ENCODE results near the gene MARCKS.

DNA sequence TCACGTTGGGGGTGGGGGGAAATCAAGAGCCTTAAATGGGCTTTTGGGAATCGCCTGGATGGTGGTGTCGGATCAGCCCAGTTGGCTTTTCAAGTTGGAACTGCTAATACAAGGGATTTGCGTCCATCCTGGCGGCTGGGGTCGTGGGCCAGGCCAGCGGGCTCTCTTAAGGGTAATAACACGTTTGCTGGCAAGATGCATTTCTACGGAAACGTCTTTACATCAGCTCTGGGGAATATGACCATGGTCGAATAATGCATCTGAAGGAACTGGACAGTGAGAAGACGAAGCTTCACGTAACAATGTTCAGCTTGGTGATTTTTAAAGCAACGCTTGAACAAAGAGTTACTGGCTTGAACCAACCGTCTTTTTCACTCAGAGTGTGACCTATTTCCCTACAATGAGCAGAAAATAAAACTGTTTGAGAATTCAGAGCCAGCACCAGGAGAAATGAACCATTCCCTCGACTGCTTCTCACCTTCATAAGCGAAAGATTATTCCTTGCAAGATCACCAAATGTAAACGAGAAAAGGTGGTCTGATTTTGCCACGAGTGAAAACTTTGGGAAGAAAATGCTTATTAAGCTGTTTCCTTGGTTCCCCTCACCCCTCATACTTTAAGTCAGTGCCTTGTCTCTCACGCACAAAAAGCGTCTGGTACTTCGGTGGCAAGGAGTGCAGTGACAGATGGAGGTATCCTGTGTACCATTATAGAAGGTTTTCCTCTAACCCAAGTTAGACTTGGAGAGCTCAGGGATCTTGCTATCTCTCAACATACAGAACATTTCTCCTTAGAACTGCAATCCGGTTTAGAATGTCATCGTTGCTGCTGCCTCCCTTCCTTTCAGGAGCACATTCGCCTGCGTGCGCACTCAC is 1.4 kb upstream of the MARCKS start:
- TF ChIP-seq, protein P1, sequence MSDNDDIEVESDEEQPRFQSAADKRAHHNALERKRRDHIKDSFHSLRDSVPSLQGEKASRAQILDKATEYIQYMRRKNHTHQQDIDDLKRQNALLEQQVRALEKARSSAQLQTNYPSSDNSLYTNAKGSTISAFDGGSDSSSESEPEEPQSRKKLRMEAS (IDR thresholded peaks at IDR 0.05): peak; percentile 17; the same call in 1 of the 2 replicates
- TF ChIP-seq POLR2AphosphoS2 (conservative IDR thresholded peaks at IDR 0.05; ENCODE audit: low read length) (no peak), POLR2A (IDR thresholded peaks at IDR 0.05; ENCODE audit: low read length) (no peak), MYC (IDR thresholded peaks at IDR 0.05; ENCODE audit: borderline replicate concordance, low read length) (no peak), RARB (CRISPR knock-in tag; IDR thresholded peaks at IDR 0.05) (no peak), CEBPB (IDR thresholded peaks at IDR 0.05) (no peak), MAFK (IDR thresholded peaks at IDR 0.05; ENCODE audit: partially characterized antibody) (peak; percentile 88), EP300 (IDR thresholded peaks at IDR 0.05) (no peak)
- TF ChIP-seq, protein P2, sequence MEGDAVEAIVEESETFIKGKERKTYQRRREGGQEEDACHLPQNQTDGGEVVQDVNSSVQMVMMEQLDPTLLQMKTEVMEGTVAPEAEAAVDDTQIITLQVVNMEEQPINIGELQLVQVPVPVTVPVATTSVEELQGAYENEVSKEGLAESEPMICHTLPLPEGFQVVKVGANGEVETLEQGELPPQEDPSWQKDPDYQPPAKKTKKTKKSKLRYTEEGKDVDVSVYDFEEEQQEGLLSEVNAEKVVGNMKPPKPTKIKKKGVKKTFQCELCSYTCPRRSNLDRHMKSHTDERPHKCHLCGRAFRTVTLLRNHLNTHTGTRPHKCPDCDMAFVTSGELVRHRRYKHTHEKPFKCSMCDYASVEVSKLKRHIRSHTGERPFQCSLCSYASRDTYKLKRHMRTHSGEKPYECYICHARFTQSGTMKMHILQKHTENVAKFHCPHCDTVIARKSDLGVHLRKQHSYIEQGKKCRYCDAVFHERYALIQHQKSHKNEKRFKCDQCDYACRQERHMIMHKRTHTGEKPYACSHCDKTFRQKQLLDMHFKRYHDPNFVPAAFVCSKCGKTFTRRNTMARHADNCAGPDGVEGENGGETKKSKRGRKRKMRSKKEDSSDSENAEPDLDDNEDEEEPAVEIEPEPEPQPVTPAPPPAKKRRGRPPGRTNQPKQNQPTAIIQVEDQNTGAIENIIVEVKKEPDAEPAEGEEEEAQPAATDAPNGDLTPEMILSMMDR (IDR thresholded peaks at IDR 0.05): no peak
- TF ChIP-seq, protein P3, sequence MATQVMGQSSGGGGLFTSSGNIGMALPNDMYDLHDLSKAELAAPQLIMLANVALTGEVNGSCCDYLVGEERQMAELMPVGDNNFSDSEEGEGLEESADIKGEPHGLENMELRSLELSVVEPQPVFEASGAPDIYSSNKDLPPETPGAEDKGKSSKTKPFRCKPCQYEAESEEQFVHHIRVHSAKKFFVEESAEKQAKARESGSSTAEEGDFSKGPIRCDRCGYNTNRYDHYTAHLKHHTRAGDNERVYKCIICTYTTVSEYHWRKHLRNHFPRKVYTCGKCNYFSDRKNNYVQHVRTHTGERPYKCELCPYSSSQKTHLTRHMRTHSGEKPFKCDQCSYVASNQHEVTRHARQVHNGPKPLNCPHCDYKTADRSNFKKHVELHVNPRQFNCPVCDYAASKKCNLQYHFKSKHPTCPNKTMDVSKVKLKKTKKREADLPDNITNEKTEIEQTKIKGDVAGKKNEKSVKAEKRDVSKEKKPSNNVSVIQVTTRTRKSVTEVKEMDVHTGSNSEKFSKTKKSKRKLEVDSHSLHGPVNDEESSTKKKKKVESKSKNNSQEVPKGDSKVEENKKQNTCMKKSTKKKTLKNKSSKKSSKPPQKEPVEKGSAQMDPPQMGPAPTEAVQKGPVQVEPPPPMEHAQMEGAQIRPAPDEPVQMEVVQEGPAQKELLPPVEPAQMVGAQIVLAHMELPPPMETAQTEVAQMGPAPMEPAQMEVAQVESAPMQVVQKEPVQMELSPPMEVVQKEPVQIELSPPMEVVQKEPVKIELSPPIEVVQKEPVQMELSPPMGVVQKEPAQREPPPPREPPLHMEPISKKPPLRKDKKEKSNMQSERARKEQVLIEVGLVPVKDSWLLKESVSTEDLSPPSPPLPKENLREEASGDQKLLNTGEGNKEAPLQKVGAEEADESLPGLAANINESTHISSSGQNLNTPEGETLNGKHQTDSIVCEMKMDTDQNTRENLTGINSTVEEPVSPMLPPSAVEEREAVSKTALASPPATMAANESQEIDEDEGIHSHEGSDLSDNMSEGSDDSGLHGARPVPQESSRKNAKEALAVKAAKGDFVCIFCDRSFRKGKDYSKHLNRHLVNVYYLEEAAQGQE (IDR thresholded peaks at IDR 0.05): no peak

Data from A549 (cell line).